Hepatocyte (in vitro differentiated cells): ENCODE data around the gene CHD6. TPM values are rescaled to one million over a fixed set of nuclear protein-coding genes. Genes with fewer than 3 reads are reported as not detected.

Source experiments
- DNase-seq: peaks from one replicate; pipeline ENCODE4 v3.0.0-alpha.2; 2016; ENCODE audit warnings: low spot score
- H2AFZ ChIP-seq: fragments of 200-600 bp; sonication (generic); 2 replicates; pipeline ENCODE4 v1.6.0; 2016; ENCODE audit warnings: antibody characterized with exemption, mild to moderate bottlenecking
- H3K27ac ChIP-seq: fragments of 200-600 bp; sonication (generic); 2 replicates; pipeline ENCODE4 v1.5.1; 2016; ENCODE audit warnings: mild to moderate bottlenecking
- H3K27me3 ChIP-seq: fragments of 200-600 bp; sonication (generic); 2 replicates; pipeline ENCODE4 v1.6.1; 2016
- H3K36me3 ChIP-seq: fragments of 200-600 bp; sonication (generic); replicated peaks from 2 replicates; pipeline ENCODE4 v1.5.1; 2016; ENCODE audit warnings: low read depth; ENCODE audit not compliant: insufficient read depth
- H3K4me1 ChIP-seq: fragments of 200-600 bp; sonication (generic); 2 replicates; pipeline ENCODE4 v1.5.1; 2016; ENCODE audit warnings: mild to moderate bottlenecking, moderate library complexity; ENCODE audit not compliant: insufficient read depth
- H3K4me2 ChIP-seq: fragments of 200-600 bp; sonication (generic); 2 replicates; pipeline ENCODE4 v1.6.0; 2016
- H3K4me3 ChIP-seq: fragments of 200-600 bp; sonication (generic); 2 replicates; pipeline ENCODE4 v1.5.1; 2016; ENCODE audit warnings: mild to moderate bottlenecking
- H3K79me2 ChIP-seq: fragments of 200-600 bp; sonication (generic); 2 replicates; pipeline ENCODE4 v1.6.0; 2017; ENCODE audit warnings: mild to moderate bottlenecking
- H3K9me2 ChIP-seq: fragments of 200-600 bp; sonication (generic); replicated peaks from 2 replicates; pipeline ENCODE4 v1.6.0; 2017; ENCODE audit warnings: mild to moderate bottlenecking; ENCODE audit not compliant: insufficient read depth
- H3K9me3 ChIP-seq: fragments of 200-600 bp; sonication (generic); 2 replicates; pipeline ENCODE4 v1.5.1; 2016; ENCODE audit warnings: low read depth, mild to moderate bottlenecking
- H4K20me1 ChIP-seq: fragments of 200-600 bp; sonication (generic); 2 replicates; pipeline ENCODE4 v1.6.0; 2016; ENCODE audit warnings: mild to moderate bottlenecking; ENCODE audit not compliant: insufficient read depth, poor library complexity, severe bottlenecking
- EZH2 ChIP-seq: fragments of 200-600 bp; sonication (generic); IDR thresholded peaks from 2 replicates; pipeline ENCODE4 v1.6.1; 2016; ENCODE audit warnings: antibody characterized with exemption, mild to moderate bottlenecking, borderline replicate concordance
- EZH2phosphoT487 ChIP-seq: fragments of 200-600 bp; sonication (generic); IDR thresholded peaks from one replicate; pipeline ENCODE4 v1.6.1; 2018; ENCODE audit warnings: antibody characterized with exemption, mild to moderate bottlenecking, low read depth, moderate library complexity; ENCODE audit not compliant: unreplicated experiment, severe bottlenecking
- WGBS: methylation state at CpG from one replicate; pipeline ENCODE4 v1.1.6; 2016; ENCODE audit warnings: low lambda C conversion rate; ENCODE audit errors: missing lambda C conversion rate; 5-methylcytosine and 5-hydroxymethylcytosine counted together
- polyA plus RNA-seq: library from polyadenylated mRNA; unstranded; fragments of >200 nt; fragmentation: Nextera tagmentation; extraction: Ambion mirVana; gene quantifications from 2 replicates; pipeline ENCODE4 v1.2.1, GENCODE V29; 2016
- total RNA-seq: library from RNA; depleted of rRNA; stranded (reverse); fragments of >200 nt; gene quantifications from 2 replicates; pipeline ENCODE4 v1.2.3, GENCODE V29; 2014
- TF ChIP-seq, protein P1 (sequence below): fragments of 200-600 bp; sonication (generic); IDR thresholded peaks from 2 replicates; pipeline ENCODE4 v1.5.1; 2016; ENCODE audit warnings: antibody characterized with exemption, mild to moderate bottlenecking; ENCODE audit not compliant: poor library complexity

The CHD6 gene
- total and polyA plus RNA-seq, 2 experiments from 2014 or later = 31.0 to 56.0 TPM

- Histone ChIP-seq H3K27me3 (no peaks in the 10 kb centered on the region), H4K20me1 (no peaks in the 10 kb centered on the region), H3K9me3 (peaks cover 3% of the 10 kb centered on the region), H3K4me1 (no peaks in the 10 kb centered on the region), H3K4me3 (no peak overlapping the region), H3K27ac (no peak overlapping the region), H2AFZ (no peak overlapping the region), H3K36me3 (no peaks in the 10 kb centered on the region), H3K79me2 (no peaks in the 10 kb centered on the region), H3K4me2 (no peak overlapping the region), H3K9me2 (no peaks in the 10 kb centered on the region)
- no peak for DNase-seq
- TF ChIP-seq, protein P1, sequence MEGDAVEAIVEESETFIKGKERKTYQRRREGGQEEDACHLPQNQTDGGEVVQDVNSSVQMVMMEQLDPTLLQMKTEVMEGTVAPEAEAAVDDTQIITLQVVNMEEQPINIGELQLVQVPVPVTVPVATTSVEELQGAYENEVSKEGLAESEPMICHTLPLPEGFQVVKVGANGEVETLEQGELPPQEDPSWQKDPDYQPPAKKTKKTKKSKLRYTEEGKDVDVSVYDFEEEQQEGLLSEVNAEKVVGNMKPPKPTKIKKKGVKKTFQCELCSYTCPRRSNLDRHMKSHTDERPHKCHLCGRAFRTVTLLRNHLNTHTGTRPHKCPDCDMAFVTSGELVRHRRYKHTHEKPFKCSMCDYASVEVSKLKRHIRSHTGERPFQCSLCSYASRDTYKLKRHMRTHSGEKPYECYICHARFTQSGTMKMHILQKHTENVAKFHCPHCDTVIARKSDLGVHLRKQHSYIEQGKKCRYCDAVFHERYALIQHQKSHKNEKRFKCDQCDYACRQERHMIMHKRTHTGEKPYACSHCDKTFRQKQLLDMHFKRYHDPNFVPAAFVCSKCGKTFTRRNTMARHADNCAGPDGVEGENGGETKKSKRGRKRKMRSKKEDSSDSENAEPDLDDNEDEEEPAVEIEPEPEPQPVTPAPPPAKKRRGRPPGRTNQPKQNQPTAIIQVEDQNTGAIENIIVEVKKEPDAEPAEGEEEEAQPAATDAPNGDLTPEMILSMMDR = no peak
- TF ChIP-seq EZH2 (no peak), EZH2phosphoT487 (no peak)
- WGBS = 77% methylated on average over 1 of the region's 1 CpG
These were observed 154.6 kb downstream of the CHD6 start for GRCh38 chr20:41463567-41463966.

GRCh38 chr20:41462372-41463161, 155.6 kb downstream of the CHD6 start:
- Histone ChIP-seq H2AFZ (no peak overlapping the region), H3K27me3 (no peaks in the 10 kb centered on the region), H3K4me3 (no peak overlapping the region), H3K36me3 (no peaks in the 10 kb centered on the region), H3K9me3 (peaks cover 3% of the 10 kb centered on the region), H3K9me2 (no peaks in the 10 kb centered on the region), H3K4me2 (no peak overlapping the region), H4K20me1 (no peaks in the 10 kb centered on the region), H3K4me1 (no peaks in the 10 kb centered on the region), H3K79me2 (no peaks in the 10 kb centered on the region), H3K27ac (no peak overlapping the region)
- DNase-seq = no peak
- TF ChIP-seq, protein P1 = no peak
- TF ChIP-seq EZH2phosphoT487 (no peak), EZH2 (no peak)
- 98% methylated on average over 6 of the region's 6 CpGs for WGBS

DNA sequence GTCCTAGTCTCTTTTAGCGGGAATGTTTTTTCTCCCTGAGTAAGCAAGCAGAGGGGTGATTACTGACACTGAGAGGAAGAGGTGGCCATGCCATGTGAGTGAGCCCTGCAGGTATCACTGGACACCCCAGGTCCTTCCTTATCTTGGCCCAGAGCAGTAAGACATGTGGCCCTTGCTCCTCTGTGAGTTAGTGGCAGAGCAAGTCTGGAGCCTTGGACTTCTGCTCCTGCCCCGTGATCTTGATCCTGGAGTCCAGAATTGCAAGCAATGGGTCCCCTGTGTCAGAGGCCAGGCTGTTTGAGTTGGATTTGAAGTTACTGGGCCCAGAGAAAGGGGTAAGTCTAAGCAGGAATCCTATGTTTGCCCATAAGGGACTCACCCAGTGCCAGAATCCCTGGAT, 159.4 kb downstream of the CHD6 start:
- Histone ChIP-seq H3K4me2 (no peak overlapping the region), H3K9me2 (no peaks in the 10 kb centered on the region), H3K27me3 (no peaks in the 10 kb centered on the region), H3K9me3 (peaks cover 3% of the 10 kb centered on the region), H3K27ac (no peak overlapping the region), H2AFZ (no peak overlapping the region), H3K4me1 (no peaks in the 10 kb centered on the region), H3K79me2 (no peaks in the 10 kb centered on the region), H4K20me1 (no peaks in the 10 kb centered on the region), H3K4me3 (no peak overlapping the region), H3K36me3 (no peaks in the 10 kb centered on the region)
- 100% methylated on average over 2 of the region's 2 CpGs for WGBS
- TF ChIP-seq EZH2phosphoT487 (no peak), EZH2 (no peak)
- TF ChIP-seq, protein P1 = no peak
- no peak for DNase-seq
